Thoracic aorta (tissue), 2 donors: ENCODE results near the gene PRDM16. TPM values are rescaled to one million over a fixed set of nuclear protein-coding genes. Genes with fewer than 3 reads are reported as not detected.

Experiments used
- ATAC-seq: fragments of 150-250 bp; one replicate; pipeline ENCODE4 v1.8.0; 2017; ENCODE audit warnings: low read depth; ENCODE audit not compliant: insufficient number of reproducible peaks, low FRiP score
- DNase-seq: peaks from one replicate; pipeline ENCODE4 v3.0.0-alpha.2; 2020; ENCODE audit warnings: low spot score
- H3K27ac ChIP-seq, 2 donors: fragments of 200-600 bp; sonication (generic); 1 replicate in 1 of 2; 2 replicates in 1 of 2; pipeline ENCODE4 v1.5.1; 2016; ENCODE audit warnings: mild to moderate bottlenecking in 2 of 2, moderate library complexity in 2 of 2
- H3K27me3 ChIP-seq: fragments of 200-600 bp; sonication (generic); replicated peaks from 2 replicates; pipeline ENCODE4 v1.6.0; 2016; ENCODE audit warnings: mild to moderate bottlenecking; ENCODE audit not compliant: insufficient read depth
- H3K36me3 ChIP-seq: fragments of 200-600 bp; sonication (generic); one replicate; pipeline ENCODE4 v1.5.1; 2016
- H3K4me1 ChIP-seq, 2 donors: fragments of 200-600 bp; sonication (generic); 1 replicate in 1 of 2; 2 replicates in 1 of 2; pipeline versions ENCODE4 v1.5.1 to v1.6.0; 2016; ENCODE audit warnings: low read depth in 2 of 2, mild to moderate bottlenecking in 1 of 2; ENCODE audit not compliant: control insufficient read depth in 1 of 2
- H3K4me3 ChIP-seq: fragments of 200-600 bp; sonication (generic); 2 replicates; pipeline ENCODE4 v1.5.1; 2016; ENCODE audit warnings: mild to moderate bottlenecking
- H3K9me3 ChIP-seq: fragments of 200-600 bp; sonication (generic); 2 replicates; pipeline ENCODE4 v1.5.1; 2016
- total RNA-seq, 2 donors: library from RNA; depleted of rRNA; stranded (reverse); fragments of >200 nt; gene quantifications; one replicate each; pipeline versions ENCODE4 v1.1.0 to v1.2.3, GENCODE V29; 2016
- TF ChIP-seq, protein P1 (sequence below): fragments of 200-600 bp; sonication (generic); IDR thresholded peaks from one replicate; pipeline ENCODE4 v1.5.1; 2019; ENCODE audit warnings: antibody characterized with exemption

Gene PRDM16
- total RNA-seq, 2 donors from 2014 or later = 68.9 to 85.4 TPM

DNA sequence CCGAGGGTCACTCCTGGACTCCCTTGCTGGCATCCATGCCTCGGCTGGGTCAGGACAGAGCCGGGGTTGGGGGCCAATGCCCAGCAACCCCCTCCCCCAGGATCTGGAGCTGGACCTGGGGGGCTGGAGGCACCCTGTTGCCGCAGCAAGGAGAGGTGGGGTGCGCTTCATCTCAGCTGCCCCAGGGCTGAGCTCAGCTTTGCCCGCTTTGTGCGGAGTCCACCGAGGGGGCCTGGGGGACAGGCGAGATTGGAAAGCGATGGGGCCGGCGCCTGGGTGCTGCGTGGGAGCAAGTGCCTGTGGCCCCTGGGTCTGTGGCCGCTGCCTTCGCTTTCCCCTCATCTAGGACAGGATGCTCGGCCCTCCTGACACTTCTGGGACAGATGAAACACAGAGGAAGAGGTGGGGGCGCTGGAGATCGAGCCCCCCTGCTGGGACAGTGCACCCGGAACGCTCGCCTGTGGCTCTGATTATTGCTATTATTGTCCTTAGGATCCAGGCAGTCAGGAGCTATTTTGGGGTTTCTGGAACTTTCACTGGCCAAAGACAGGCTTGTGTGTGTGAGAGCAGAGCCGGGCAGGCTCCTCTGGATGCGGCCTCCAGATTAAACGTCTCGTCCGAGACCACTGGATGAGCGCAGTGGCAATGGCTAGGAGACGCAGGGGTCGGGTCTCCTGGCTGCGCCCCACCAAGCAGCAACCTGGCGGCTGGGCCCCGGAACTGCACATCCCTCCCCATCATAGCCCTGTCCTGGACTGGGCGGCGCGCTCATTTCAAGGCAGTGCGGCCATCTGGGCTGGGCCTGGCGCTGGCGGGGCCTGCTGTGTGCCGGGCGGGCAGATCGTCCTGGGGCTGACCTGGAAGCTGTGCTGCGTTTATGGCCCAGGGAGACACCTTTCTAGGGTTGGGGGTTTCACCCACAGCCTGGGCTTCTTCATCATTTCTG lies 13.8 kb downstream of the PRDM16 start:
- TF ChIP-seq, protein P1, sequence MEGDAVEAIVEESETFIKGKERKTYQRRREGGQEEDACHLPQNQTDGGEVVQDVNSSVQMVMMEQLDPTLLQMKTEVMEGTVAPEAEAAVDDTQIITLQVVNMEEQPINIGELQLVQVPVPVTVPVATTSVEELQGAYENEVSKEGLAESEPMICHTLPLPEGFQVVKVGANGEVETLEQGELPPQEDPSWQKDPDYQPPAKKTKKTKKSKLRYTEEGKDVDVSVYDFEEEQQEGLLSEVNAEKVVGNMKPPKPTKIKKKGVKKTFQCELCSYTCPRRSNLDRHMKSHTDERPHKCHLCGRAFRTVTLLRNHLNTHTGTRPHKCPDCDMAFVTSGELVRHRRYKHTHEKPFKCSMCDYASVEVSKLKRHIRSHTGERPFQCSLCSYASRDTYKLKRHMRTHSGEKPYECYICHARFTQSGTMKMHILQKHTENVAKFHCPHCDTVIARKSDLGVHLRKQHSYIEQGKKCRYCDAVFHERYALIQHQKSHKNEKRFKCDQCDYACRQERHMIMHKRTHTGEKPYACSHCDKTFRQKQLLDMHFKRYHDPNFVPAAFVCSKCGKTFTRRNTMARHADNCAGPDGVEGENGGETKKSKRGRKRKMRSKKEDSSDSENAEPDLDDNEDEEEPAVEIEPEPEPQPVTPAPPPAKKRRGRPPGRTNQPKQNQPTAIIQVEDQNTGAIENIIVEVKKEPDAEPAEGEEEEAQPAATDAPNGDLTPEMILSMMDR = peak; percentile 12
- peaks cover 19 to 95% of the 10 kb centered on the region in 2 donors for H3K4me1 ChIP-seq
- no peak for DNase-seq
- H3K9me3 ChIP-seq = no peaks in the 10 kb centered on the region
- peak overlapping the region; percentile 55 to 56 for H3K27ac ChIP-seq
- peak overlapping the region; percentile 26 for H3K4me3 ChIP-seq
- no peaks in the 10 kb centered on the region for H3K36me3 ChIP-seq
- H3K27me3 ChIP-seq = no peaks in the 10 kb centered on the region
- no peak for ATAC-seq

DNA sequence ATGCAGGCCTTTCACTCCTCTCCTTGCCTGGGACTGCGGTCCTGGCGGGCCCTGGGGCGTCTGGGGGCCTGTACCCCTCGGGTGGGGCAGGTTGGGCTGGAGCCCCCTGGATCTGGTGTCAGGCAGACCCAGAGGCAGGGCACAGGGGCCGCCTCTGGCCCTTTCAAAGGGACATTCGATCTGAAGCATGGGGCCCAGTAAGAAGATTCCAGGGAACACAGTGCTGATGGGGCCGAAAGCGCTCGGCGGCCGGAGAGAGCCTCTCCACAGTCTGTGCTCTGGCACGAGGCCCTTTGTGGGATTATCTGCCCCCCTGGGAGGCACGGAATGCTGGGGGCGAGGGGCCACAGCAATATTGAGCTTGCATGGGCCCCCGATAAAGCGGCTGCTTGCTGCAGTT lies 15.2 kb downstream of the PRDM16 start:
- Histone ChIP-seq H3K9me3 (no peaks in the 10 kb centered on the region), H3K27ac (peak overlapping the region; percentile 11 to 53), H3K4me1 (peaks cover 13 to 85% of the 10 kb centered on the region in 2 donors), H3K4me3 (no peak overlapping the region), H3K36me3 (no peaks in the 10 kb centered on the region), H3K27me3 (no peaks in the 10 kb centered on the region)
- ATAC-seq = no peak
- no peak for DNase-seq
- TF ChIP-seq, protein P1 = no peak

DNA sequence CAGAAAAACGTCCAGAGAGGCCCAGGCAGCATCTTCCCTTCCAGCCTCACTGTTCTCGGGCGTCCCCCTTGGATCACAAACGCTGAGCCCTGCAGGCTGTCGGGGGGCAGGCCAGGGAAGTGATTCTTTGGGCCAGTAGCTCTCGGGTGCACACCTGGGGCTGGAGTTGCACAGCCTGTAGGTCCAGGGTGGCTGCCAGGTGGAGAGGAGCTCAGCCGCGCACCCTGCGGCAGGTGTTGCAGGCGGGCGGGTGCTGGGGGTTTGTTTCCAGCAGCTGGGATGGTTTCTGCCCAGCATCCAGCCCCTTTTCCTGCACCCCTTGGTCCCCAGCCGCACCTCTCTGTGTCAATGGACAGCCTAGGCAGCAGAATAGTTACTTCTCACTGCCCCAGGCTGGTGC lies 15.7 kb downstream of the PRDM16 start:
- Histone ChIP-seq H3K27me3 (no peaks in the 10 kb centered on the region), H3K27ac (no peak overlapping the region), H3K4me3 (no peak overlapping the region), H3K36me3 (no peaks in the 10 kb centered on the region), H3K4me1 (peaks cover 7 to 79% of the 10 kb centered on the region in 2 donors), H3K9me3 (no peaks in the 10 kb centered on the region)
- no peak for ATAC-seq
- no peak for DNase-seq
- TF ChIP-seq, protein P1 = no peak

- H3K27ac ChIP-seq = no peak overlapping the region
Measured at GRCh38 chr1:3085721-3086120, 16.7 kb downstream of the PRDM16 start.

More at GRCh38 chr1:3085721-3086120, 16.7 kb downstream of the PRDM16 start:
- no peak for DNase-seq
- Histone ChIP-seq H3K4me1 (peaks cover 3 to 69% of the 10 kb centered on the region in 2 donors), H3K4me3 (no peak overlapping the region), H3K9me3 (no peaks in the 10 kb centered on the region), H3K27me3 (no peaks in the 10 kb centered on the region), H3K36me3 (peaks cover 4% of the 10 kb centered on the region)
- TF ChIP-seq, protein P1 = no peak
- no peak for ATAC-seq
